ENCODE results near the gene MEX3D. TPM values are rescaled to one million over a fixed set of nuclear protein-coding genes. Genes with fewer than 3 reads are reported as not detected.
A peak's percentile ranks its signal among the peaks of the same experiment; 100 is the strongest.

The MEX3D gene
- polyA plus RNA-seq, 2 of the 4 experiments (the other 2 are of a cell fraction): 2.1 to 7.1 TPM

- FAIRE-seq: no peak
- 91% methylated on average over 13 of the region's 13 CpGs for WGBS (ENCODE audit: missing lambda C conversion rate)
- ATAC-seq: no peak
- no peak overlapping the region for H3K4me3 ChIP-seq
- TF ChIP-seq BCL3 (IDR thresholded peaks at IDR 0.05) (no peak), PHF8 (IDR thresholded peaks at IDR 0.05; ENCODE audit: borderline replicate concordance, low read depth) (no peak), EHF (CRISPR knock-in tag; IDR thresholded peaks at IDR 0.05) (no peak), EHMT2 (IDR thresholded peaks at IDR 0.05; ENCODE audit: low read depth) (no peak), RARB (CRISPR knock-in tag; IDR thresholded peaks at IDR 0.05) (no peak), CTCF (IDR thresholded peaks at IDR 0.05) (no peak), TFCP2L1 (CRISPR knock-in tag; IDR thresholded peaks at IDR 0.05) (no peak), BHLHE40 (IDR thresholded peaks at IDR 0.05; ENCODE audit: low read depth, low read length) (no peak), USF2 (IDR thresholded peaks at IDR 0.05) (no peak), ESRRA (IDR thresholded peaks at IDR 0.05; ENCODE audit: borderline replicate concordance, low read length) (no peak), RFX5 (IDR thresholded peaks at IDR 0.05) (no peak)
- TF ChIP-seq, protein P1, sequence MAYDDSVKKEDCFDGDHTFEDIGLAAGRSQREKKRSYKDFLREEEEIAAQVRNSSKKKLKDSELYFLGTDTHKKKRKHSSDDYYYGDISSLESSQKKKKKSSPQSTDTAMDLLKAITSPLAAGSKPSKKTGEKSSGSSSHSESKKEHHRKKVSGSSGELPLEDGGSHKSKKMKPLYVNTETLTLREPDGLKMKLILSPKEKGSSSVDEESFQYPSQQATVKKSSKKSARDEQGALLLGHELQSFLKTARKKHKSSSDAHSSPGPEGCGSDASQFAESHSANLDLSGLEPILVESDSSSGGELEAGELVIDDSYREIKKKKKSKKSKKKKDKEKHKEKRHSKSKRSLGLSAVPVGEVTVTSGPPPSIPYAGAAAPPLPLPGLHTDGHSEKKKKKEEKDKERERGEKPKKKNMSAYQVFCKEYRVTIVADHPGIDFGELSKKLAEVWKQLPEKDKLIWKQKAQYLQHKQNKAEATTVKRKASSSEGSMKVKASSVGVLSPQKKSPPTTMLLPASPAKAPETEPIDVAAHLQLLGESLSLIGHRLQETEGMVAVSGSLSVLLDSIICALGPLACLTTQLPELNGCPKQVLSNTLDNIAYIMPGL (CRISPR knock-in tag; IDR thresholded peaks at IDR 0.05; ENCODE audit: borderline replicate concordance): no peak
- ChIA-PET CTCF (interaction anchor here (1.1 kb wide), 1 partner anchor 25 kb away, joined by 5 read pairs; no protein-coding TSS in a partner anchor), POLR2A (interaction anchor here (0.7 kb wide), 1 partner anchor 22 kb away, joined by 4 read pairs; no protein-coding TSS in a partner anchor)
- H3K27ac ChIP-seq: no peak overlapping the region
- no peaks in the 10 kb centered on the region for H3K9me3 ChIP-seq
- no peak overlapping the region for H3K4me2 ChIP-seq
- no peak for DNase-seq (ENCODE audit: low read depth in 1 of 2, low spot score in 1 of 2)
- H3K4me1 ChIP-seq: peaks cover 4% of the 10 kb centered on the region; the same call in 1 of the 3 replicates
Measured at GRCh38 chr19:1570836-1571235, 2.7 kb upstream of the MEX3D start.

DNA sequence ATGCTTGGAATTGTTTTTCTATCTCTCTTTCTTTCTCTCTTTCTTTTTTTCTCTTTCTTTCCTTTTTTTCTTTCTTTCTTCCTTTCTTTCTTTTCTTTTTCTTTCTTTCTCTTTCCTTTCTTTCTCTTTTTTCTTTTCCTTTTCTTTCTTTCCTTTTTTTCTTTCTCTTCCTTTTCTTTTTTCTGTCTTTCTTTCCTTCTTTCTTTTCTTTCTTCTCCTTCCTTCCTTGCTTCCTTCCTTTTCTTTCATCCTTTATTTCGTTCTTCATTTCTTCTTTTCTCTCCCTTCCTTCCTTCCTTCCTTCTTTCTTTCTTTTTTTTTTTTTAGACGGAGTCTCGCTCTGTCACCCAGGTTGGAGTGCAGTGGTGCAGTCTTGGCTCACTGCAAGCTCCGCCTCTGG is 1.9 kb upstream of the MEX3D start:
- no peak for ATAC-seq
- H3K27ac ChIP-seq: no peak overlapping the region
- ChIA-PET CTCF (interaction anchor here (1.1 kb wide), 1 partner anchor 24 kb away, joined by 5 read pairs; no protein-coding TSS in a partner anchor), POLR2A (interaction anchor here (0.7 kb wide), 1 partner anchor 23 kb away, joined by 4 read pairs; no protein-coding TSS in a partner anchor)
- TF ChIP-seq, protein P2, sequence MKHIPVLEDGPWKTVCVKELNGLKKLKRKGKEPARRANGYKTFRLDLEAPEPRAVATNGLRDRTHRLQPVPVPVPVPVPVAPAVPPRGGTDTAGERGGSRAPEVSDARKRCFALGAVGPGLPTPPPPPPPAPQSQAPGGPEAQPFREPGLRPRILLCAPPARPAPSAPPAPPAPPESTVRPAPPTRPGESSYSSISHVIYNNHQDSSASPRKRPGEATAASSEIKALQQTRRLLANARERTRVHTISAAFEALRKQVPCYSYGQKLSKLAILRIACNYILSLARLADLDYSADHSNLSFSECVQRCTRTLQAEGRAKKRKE (CRISPR knock-in tag; IDR thresholded peaks at IDR 0.05; ENCODE audit: low read depth): no peak
- no peak for TF ChIP-seq SREBF2 (IDR thresholded peaks at IDR 0.05)
- DNase-seq (ENCODE audit: low read depth in 1 of 2, low spot score in 1 of 2): no peak
- FAIRE-seq: no peak
- H3K9me3 ChIP-seq: no peaks in the 10 kb centered on the region
- peaks cover 4% of the 10 kb centered on the region; the same call in 1 of the 3 replicates for H3K4me1 ChIP-seq
- no peak overlapping the region for H3K4me2 ChIP-seq
- H3K4me3 ChIP-seq: no peak overlapping the region
- WGBS (ENCODE audit: missing lambda C conversion rate): 79% methylated on average over 4 of the region's 4 CpGs

- H3K4me2 ChIP-seq: peak overlapping the region; percentile 98
- FAIRE-seq: no peak
- peak overlapping the region; percentile 82 to 92; a peak in 5 of 6 replicates for H3K27ac ChIP-seq
- WGBS (ENCODE audit: missing lambda C conversion rate): no CpG with 5 or more reads among the region's 73 CpGs
- peak overlapping the region; percentile 76 for H3K4me3 ChIP-seq
- POLR2A ChIA-PET: no interaction called here
- DNase-seq (ENCODE audit: low read depth in 1 of 2, low spot score in 1 of 2): no peak
- CTCF ChIA-PET: interaction anchor here (0.6 to 3.8 kb wide), 2 partner anchors 21 to 83 kb away, joined by 4 to 19 read pairs; no protein-coding TSS in a partner anchor
- peaks cover 4% of the 10 kb centered on the region; the same call in 1 of the 3 replicates for H3K4me1 ChIP-seq
- peak in 1 of 2 experiments; percentile 36; a peak in 1 of 6 replicates for ATAC-seq
- no peaks in the 10 kb centered on the region for H3K9me3 ChIP-seq
- TF ChIP-seq MAX (IDR thresholded peaks at IDR 0.05) (no peak), SMC3 (IDR thresholded peaks at IDR 0.05) (no peak), ZSCAN20 (CRISPR knock-in tag; IDR thresholded peaks at IDR 0.05) (no peak), MYC (IDR thresholded peaks at IDR 0.05; ENCODE audit: borderline replicate concordance, low read length) (no peak), JUNB (IDR thresholded peaks at IDR 0.05) (no peak), NFE2L2 (conservative IDR thresholded peaks at IDR 0.05; ENCODE audit: low read length) (no peak), HOXB5 (CRISPR knock-in tag; IDR thresholded peaks at IDR 0.05) (no peak), POLR2A (IDR thresholded peaks at IDR 0.05; ENCODE audit: low read length) (no peak), BCL3 (IDR thresholded peaks at IDR 0.05) (no peak), RFX5 (IDR thresholded peaks at IDR 0.05) (no peak), FOSL2 (IDR thresholded peaks at IDR 0.05) (no peak), FOSL2 (CRISPR knock-in tag; IDR thresholded peaks at IDR 0.05) (no peak), CHD2 (IDR thresholded peaks at IDR 0.05; ENCODE audit: low read length, partially characterized antibody) (no peak), CBX2 (IDR thresholded peaks at IDR 0.05; ENCODE audit: borderline replicate concordance, low read depth) (no peak)
Measured at GRCh38 chr19:1567848-1568227, 287 bp downstream of the MEX3D start.

Data from A549 (cell line).